RWPE1 (cell line): Measurements from ENCODE around the gene LRP1B.

Experiments
- CTCF ChIA-PET: fragments of 350-600 bp; sonication (Branson Sonifier 250); formaldehyde crosslinking; extraction: SDS; loops from one replicate; lab custom pipeline; 2021; lab: Yijun Ruan, JAX
- POLR2A ChIA-PET: fragments of 400-600 bp; formaldehyde crosslinking; extraction: SDS; loops from one replicate; lab custom pipeline; 2020; ENCODE audit warnings: antibody characterized with exemption; ENCODE audit not compliant: low non-redundant PET; lab: Yijun Ruan, JAX
- DNase-seq: peaks from one replicate; pipeline ENCODE4 v3.0.0; 2012; ENCODE audit warnings: low spot score
- H3K27ac ChIP-seq: fragments of 450-650 bp; 2 replicates; pipeline ENCODE4 v1.5.1; 2017
- CTCF ChIP-seq: fragments of 450-650 bp; conservative IDR thresholded peaks from 2 replicates; pipeline ENCODE4 v1.5.1; 2017; ENCODE audit warnings: low read depth, mild to moderate bottlenecking

The LRP1B gene

GRCh38 chr2:141316606-141317005 is 814.2 kb downstream of the LRP1B start:
- ChIA-PET POLR2A (no interaction called here), CTCF (no interaction called here)
- DNase-seq: no peak
- no peak overlapping the region for H3K27ac ChIP-seq
- TF ChIP-seq CTCF: no peak

GRCh38 chr2:141316103-141316502 is 814.7 kb downstream of the LRP1B start:
- CTCF ChIA-PET: interaction anchor here (0.5 kb wide), 1 partner anchor 13 kb away, joined by 3 read pairs; no protein-coding TSS in a partner anchor
- no peak for DNase-seq
- TF ChIP-seq CTCF: no peak
- POLR2A ChIA-PET: no interaction called here
- H3K27ac ChIP-seq: no peak overlapping the region

- H3K27ac ChIP-seq: no peak overlapping the region
- no peak for DNase-seq
- ChIA-PET POLR2A (no interaction called here), CTCF (no interaction called here)
- no peak for TF ChIP-seq CTCF
Observed at GRCh38 chr2:141313972-141314371, 816.8 kb downstream of the LRP1B start.

GRCh38 chr2:141311430-141311829 is 819.4 kb downstream of the LRP1B start:
- no peak for TF ChIP-seq CTCF
- ChIA-PET POLR2A (no interaction called here), CTCF (no interaction called here)
- no peak for DNase-seq
- no peak overlapping the region for H3K27ac ChIP-seq

GRCh38 chr2:141306368-141306767 is 824.4 kb downstream of the LRP1B start:
- CTCF ChIA-PET: no interaction called here
- H3K27ac ChIP-seq: no peak overlapping the region
- DNase-seq: no peak
- POLR2A ChIA-PET: no interaction called here
- no peak for TF ChIP-seq CTCF

GRCh38 chr2:141301551-141301950 is 829.3 kb downstream of the LRP1B start:
- POLR2A ChIA-PET: no interaction called here
- no peak for TF ChIP-seq CTCF
- CTCF ChIA-PET: no interaction called here

GRCh38 chr2:141280037-141280436 is 850.8 kb downstream of the LRP1B start:
- H3K27ac ChIP-seq: no peak overlapping the region
- no peak for DNase-seq
- ChIA-PET CTCF (no interaction called here), POLR2A (no interaction called here)
- TF ChIP-seq CTCF: no peak

More at GRCh38 chr2:141301551-141301950, 829.3 kb downstream of the LRP1B start:
- no peak overlapping the region for H3K27ac ChIP-seq
- no peak for DNase-seq
